H1 (cell line): ENCODE data around the gene DDX4. TPM values are rescaled to one million over a fixed set of nuclear protein-coding genes. Genes with fewer than 3 reads are reported as not detected.

ENCODE experiments used
- CTCF ChIA-PET: fragments of 300-600 bp; sonication (Branson Sonifier 250); formaldehyde crosslinking; loops from one replicate; lab custom pipeline; 2021; ENCODE audit not compliant: partially characterized antibody; lab: Charles Lee
- POLR2A ChIA-PET: fragments of 300-600 bp; sonication (Branson Sonifier 250); formaldehyde crosslinking; loops from one replicate; lab custom pipeline; 2021; ENCODE audit warnings: inconsistent platforms; ENCODE audit not compliant: partially characterized antibody; lab: Charles Lee
- DNase-seq, 2 experiments: peaks; one replicate each; pipeline versions ENCODE4 v3.0.0 to v3.0.0-alpha.2; 2010 to 2022; ENCODE audit warnings: low spot score in 2 of 2, low read depth in 1 of 2, mixed read lengths in 1 of 2
- FAIRE-seq: peaks from 2 replicates; lab custom pipeline; 2011; peaks lifted over from hg19 to GRCh38; lab: Jason Lieb, UNC
- H2AFZ ChIP-seq: 2 replicates; pipeline ENCODE4 v1.8.1; 2012; ENCODE audit warnings: low read length, inconsistent platforms
- H2AK5ac ChIP-seq: 2 replicates; pipeline ENCODE4 v1.6.1; 2013; ENCODE audit warnings: low read depth, low read length
- H2BK120ac ChIP-seq: replicated peaks from 2 replicates; pipeline ENCODE3; 2013; ENCODE audit warnings: low read depth, low read length, inconsistent platforms
- H2BK12ac ChIP-seq: 2 replicates; pipeline ENCODE4 v1.6.1; 2013; ENCODE audit warnings: low read depth, low read length
- H2BK15ac ChIP-seq: 2 replicates; pipeline ENCODE4 v1.6.1; 2013; ENCODE audit warnings: low read length
- H2BK20ac ChIP-seq: 2 replicates; pipeline ENCODE4 v1.6.1; 2013; ENCODE audit warnings: low read length
- H2BK5ac ChIP-seq: 2 replicates; pipeline ENCODE4 v1.6.1; 2013; ENCODE audit warnings: low read depth, low read length
- H3K14ac ChIP-seq: 2 replicates; pipeline ENCODE4 v1.6.1; 2013; ENCODE audit warnings: inconsistent platforms; ENCODE audit not compliant: insufficient read length
- H3K18ac ChIP-seq: 2 replicates; pipeline ENCODE4 v1.6.1; 2013; ENCODE audit warnings: low read length; ENCODE audit errors: extremely low read depth
- H3K23ac ChIP-seq: 2 replicates; pipeline ENCODE4 v1.6.1; 2013; ENCODE audit warnings: inconsistent platforms; ENCODE audit not compliant: insufficient read length
- H3K23me2 ChIP-seq: 2 replicates; pipeline ENCODE4 v1.6.1; 2013; ENCODE audit warnings: low read depth, low read length
- H3K27ac ChIP-seq: 2 replicates; pipeline ENCODE4 v1.6.1; 2011; ENCODE audit warnings: low read depth, low read length, inconsistent platforms
- H3K27me3 ChIP-seq, 4 experiments: replicated peaks in 1 of 4; 1 replicate in 1 of 4; 2 replicates in 3 of 4; pipeline versions ENCODE4 v1.6.1 to v1.8.1; 2011 to 2013; ENCODE audit warnings: low read length in 3 of 4, mild to moderate bottlenecking in 3 of 4, inconsistent platforms in 2 of 4, mixed read lengths in 2 of 4, moderate library complexity in 1 of 4; ENCODE audit not compliant: control insufficient read depth in 3 of 4, insufficient read depth in 3 of 4; ENCODE audit errors: extremely low read depth in 1 of 4
- H3K36me3 ChIP-seq, 4 experiments: 2 replicates each; pipeline versions ENCODE4 v1.6.1 to v1.8.1; 2011 to 2013; ENCODE audit warnings: mild to moderate bottlenecking in 4 of 4, low read length in 3 of 4, moderate library complexity in 2 of 4, control low read depth in 1 of 4, inconsistent platforms in 1 of 4; ENCODE audit not compliant: insufficient read depth in 4 of 4, control insufficient read depth in 2 of 4
- H3K4ac ChIP-seq: replicated peaks from 2 replicates; pipeline ENCODE3; 2013; ENCODE audit warnings: low read length, low read depth, mixed read lengths, inconsistent platforms; ENCODE audit not compliant: insufficient read length
- H3K4me1 ChIP-seq, 4 experiments: replicated peaks in 1 of 4; 1 replicate in 1 of 4; 2 replicates in 3 of 4; pipeline versions ENCODE4 v1.6.1 to v1.8.1; 2011 to 2013; ENCODE audit warnings: low read length in 3 of 4, inconsistent platforms in 2 of 4, mixed read lengths in 1 of 4; ENCODE audit not compliant: insufficient read depth in 4 of 4, control insufficient read depth in 3 of 4
- H3K4me2 ChIP-seq, 2 experiments: 2 replicates each; pipeline versions ENCODE4 v1.6.1 to v1.8.1; 2011 to 2013; ENCODE audit warnings: low read depth in 2 of 2, low read length in 2 of 2, control low read depth in 1 of 2, inconsistent platforms in 1 of 2, mild to moderate bottlenecking in 1 of 2; ENCODE audit not compliant: insufficient read depth in 1 of 2
- H3K4me3 ChIP-seq, 4 experiments: fragments of 200-600, 300-600 bp in 1 of 4; sonication (generic), shearing (Covaris generic), sonication (Bioruptor Twin) in 1 of 4; 2 replicates each; pipeline versions ENCODE4 v1.5.1 to v1.8.1; 2011 to 2016; ENCODE audit warnings: low read length in 4 of 4, low read depth in 3 of 4, control low read depth in 2 of 4, inconsistent platforms in 2 of 4, mild to moderate bottlenecking in 2 of 4, mixed read lengths in 1 of 4, moderate library complexity in 1 of 4; ENCODE audit not compliant: insufficient read depth in 2 of 4; ENCODE audit errors: extremely low read depth in 1 of 4
- H3K56ac ChIP-seq: replicated peaks from 2 replicates; pipeline ENCODE3; 2013; ENCODE audit warnings: low read depth, mild to moderate bottlenecking, mixed read lengths, low read length, inconsistent platforms; ENCODE audit not compliant: insufficient read length
- H3K79me1 ChIP-seq: 2 replicates; pipeline ENCODE4 v1.6.1; 2013; ENCODE audit warnings: low read depth, low read length, control low read depth
- H3K79me2 ChIP-seq, 2 experiments: 2 replicates each; pipeline versions ENCODE4 v1.6.1 to v1.8.1; 2012 to 2013; ENCODE audit warnings: low read length in 2 of 2, mild to moderate bottlenecking in 2 of 2, inconsistent platforms in 1 of 2; ENCODE audit not compliant: insufficient read depth in 2 of 2, control insufficient read depth in 1 of 2
- H3K9ac ChIP-seq, 4 experiments: replicated peaks in 1 of 4; 1 replicate in 1 of 4; 2 replicates in 3 of 4; pipeline versions ENCODE4 v1.6.1 to v1.8.1; 2011 to 2013; ENCODE audit warnings: low read depth in 3 of 4, low read length in 3 of 4, control low read depth in 2 of 4, mild to moderate bottlenecking in 2 of 4, moderate library complexity in 2 of 4, inconsistent platforms in 1 of 4; ENCODE audit errors: extremely low read depth in 1 of 4
- H3K9me3 ChIP-seq, 2 experiments: 2 replicates each; pipeline versions ENCODE4 v1.6.1 to v1.8.1; 2012 to 2013; ENCODE audit warnings: mild to moderate bottlenecking in 2 of 2, moderate library complexity in 2 of 2, control low read depth in 1 of 2, inconsistent platforms in 1 of 2, low read depth in 1 of 2, low read length in 1 of 2, mixed read lengths in 1 of 2; ENCODE audit not compliant: insufficient read depth in 2 of 2
- H4K20me1 ChIP-seq, 2 experiments: replicated peaks in 1 of 2; 2 replicates each; pipeline versions ENCODE3 to v1.8.1; 2011 to 2013; ENCODE audit warnings: inconsistent platforms in 2 of 2, low read length in 2 of 2, mild to moderate bottlenecking in 1 of 2; ENCODE audit not compliant: insufficient read depth in 2 of 2, control insufficient read depth in 1 of 2
- H4K5ac ChIP-seq: 2 replicates; pipeline ENCODE4 v1.6.1; 2013; ENCODE audit warnings: low read length, low read depth, mixed read lengths, inconsistent platforms; ENCODE audit not compliant: insufficient read length
- H4K8ac ChIP-seq: 2 replicates; pipeline ENCODE4 v1.8.0; 2013; ENCODE audit warnings: mild to moderate bottlenecking, moderate library complexity, low read length, inconsistent platforms; ENCODE audit not compliant: insufficient read depth; ENCODE audit errors: extremely low read depth
- H4K91ac ChIP-seq: replicated peaks from 2 replicates; pipeline ENCODE3; 2013; ENCODE audit warnings: low read length, mixed read lengths, inconsistent platforms; ENCODE audit not compliant: insufficient read length
- ASH2L ChIP-seq: fragments of 200-600, 300-600 bp; sonication (generic); IDR thresholded peaks from one replicate; pipeline ENCODE4 v1.7.1; 2017; ENCODE audit warnings: low read length
- BACH1 ChIP-seq: IDR thresholded peaks from 2 replicates; pipeline ENCODE4 v1.6.1; 2012; ENCODE audit warnings: low read length, improper control_type of control experiment
- POU5F1 ChIP-seq: IDR thresholded peaks from 2 replicates; pipeline ENCODE4 v1.6.1; 2011; ENCODE audit warnings: low read depth, mild to moderate bottlenecking, low read length, moderate library complexity
- RAD21 ChIP-seq, 2 experiments: IDR thresholded peaks in 1 of 2; conservative IDR thresholded peaks in 1 of 2; 2 replicates each; pipeline ENCODE4 v1.6.1; 2011; ENCODE audit warnings: low read depth in 2 of 2, low read length in 2 of 2, improper control_type of control experiment in 1 of 2, inconsistent platforms in 1 of 2, mild to moderate bottlenecking in 1 of 2, moderate library complexity in 1 of 2
- YY1 ChIP-seq: IDR thresholded peaks from 2 replicates; pipeline ENCODE4 v1.6.1; 2011; ENCODE audit warnings: low read depth, mild to moderate bottlenecking, low read length
- WGBS, 2 experiments: shearing (Covaris generic) in 1 of 2; methylation state at CpG; one replicate each; pipeline versions ENCODE4 v1.1.6 to v1.1.7; 2013 to 2015; ENCODE audit warnings: low lambda C conversion rate in 2 of 2, mixed read lengths in 2 of 2, inconsistent platforms in 1 of 2, low coverage in 1 of 2, missing lambda C conversion rate in 1 of 2; ENCODE audit not compliant: insufficient replicate concordance in 2 of 2, insufficient coverage in 1 of 2, insufficient read length in 1 of 2; ENCODE audit errors: extremely low coverage in 1 of 2, missing lambda C conversion rate in 1 of 2; 5-methylcytosine and 5-hydroxymethylcytosine counted together
- polyA plus RNA-seq, 7 experiments: library from polyadenylated mRNA; depleted of rRNA in 3 of 7; stranded (reverse) in 5 of 7; unstranded in 2 of 7; fragments of >200 nt in 5 of 7; fragments of 200-250 nt in 2 of 7; gene quantifications; 1 replicate in 5 of 7; 2 replicates in 1 of 7; 4 replicates in 1 of 7; pipeline versions ENCODE4 v1.2.1 to v1.2.3, GENCODE V29; 2011 to 2013; ENCODE audit warnings: missing spikeins in 2 of 7, mixed read lengths in 2 of 7
- total RNA-seq: library from RNA; stranded (reverse); fragmentation: NEBNext Ultra II Directional; extraction: Animal tissue kit (Norgen Biotek cat#: 25700); gene quantifications from 2 replicates; pipeline ENCODE4 v1.2.1, GENCODE V29; 2021
- TF ChIP-seq, protein P1 (sequence below), 3 experiments: IDR thresholded peaks; 1 replicate in 2 of 3; 2 replicates in 1 of 3; pipeline versions ENCODE4 v1.5.1 to v1.6.1; 2011; ENCODE audit warnings: low read length in 3 of 3, mild to moderate bottlenecking in 3 of 3, inconsistent platforms in 2 of 3, low read depth in 1 of 3, moderate library complexity in 1 of 3; ENCODE audit not compliant: insufficient read depth in 1 of 3; ENCODE audit errors: control extremely low read depth in 1 of 3

The DDX4 gene
- total and polyA plus RNA-seq, 2 of the 8 experiments (the other 6 are each of a cell fraction or from before 2014, with no cell fraction given) = 0.15 TPM; not detected in 1

GRCh38 chr5:55702598-55703345 is 35.1 kb upstream of the DDX4 start:
- H3K27me3 ChIP-seq = no peaks in the 10 kb centered on the region
- DNase-seq = no peak
- H3K23ac ChIP-seq = no peak overlapping the region
- H3K4me1 ChIP-seq = 0 out of 7 replicates have a peak, but pooled peaks cover 0 to 2% (median 0%) of the 10 kb centered on the region in 4 experiments
- CTCF ChIA-PET = no interaction called here
- no peak overlapping the region for H3K4me2 ChIP-seq
- H2AK5ac ChIP-seq = no peak overlapping the region
- no peak overlapping the region for H3K18ac ChIP-seq
- no peak overlapping the region for H2BK5ac ChIP-seq
- no peaks in the 10 kb centered on the region for H4K20me1 ChIP-seq
- H3K36me3 ChIP-seq = peaks cover 0 to 25% (median under 1%) of the 10 kb centered on the region in 4 experiments; a peak in 3 of 8 replicates
- TF ChIP-seq YY1 (no peak), RAD21 (IDR thresholded peaks at IDR 0.05 in 1 of 2, conservative IDR thresholded peaks at IDR 0.05 in 1 of 2; ENCODE audit: low read depth in 2 of 2, low read length in 2 of 2) (no peak), BACH1 (no peak), POU5F1 (no peak), ASH2L (no peak)
- TF ChIP-seq, protein P1, sequence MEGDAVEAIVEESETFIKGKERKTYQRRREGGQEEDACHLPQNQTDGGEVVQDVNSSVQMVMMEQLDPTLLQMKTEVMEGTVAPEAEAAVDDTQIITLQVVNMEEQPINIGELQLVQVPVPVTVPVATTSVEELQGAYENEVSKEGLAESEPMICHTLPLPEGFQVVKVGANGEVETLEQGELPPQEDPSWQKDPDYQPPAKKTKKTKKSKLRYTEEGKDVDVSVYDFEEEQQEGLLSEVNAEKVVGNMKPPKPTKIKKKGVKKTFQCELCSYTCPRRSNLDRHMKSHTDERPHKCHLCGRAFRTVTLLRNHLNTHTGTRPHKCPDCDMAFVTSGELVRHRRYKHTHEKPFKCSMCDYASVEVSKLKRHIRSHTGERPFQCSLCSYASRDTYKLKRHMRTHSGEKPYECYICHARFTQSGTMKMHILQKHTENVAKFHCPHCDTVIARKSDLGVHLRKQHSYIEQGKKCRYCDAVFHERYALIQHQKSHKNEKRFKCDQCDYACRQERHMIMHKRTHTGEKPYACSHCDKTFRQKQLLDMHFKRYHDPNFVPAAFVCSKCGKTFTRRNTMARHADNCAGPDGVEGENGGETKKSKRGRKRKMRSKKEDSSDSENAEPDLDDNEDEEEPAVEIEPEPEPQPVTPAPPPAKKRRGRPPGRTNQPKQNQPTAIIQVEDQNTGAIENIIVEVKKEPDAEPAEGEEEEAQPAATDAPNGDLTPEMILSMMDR (IDR thresholded peaks at IDR 0.05; ENCODE audit: control extremely low read depth in 1 of 3, insufficient read depth in 1 of 3, low read depth in 1 of 3, low read length in 3 of 3) = no peak
- TF ChIP-seq, all 59 proteins: peak for 0
- Histone ChIP-seq H4K5ac (no peak overlapping the region), H3K14ac (no peak overlapping the region), H3K27ac (no peak overlapping the region), H2BK15ac (no peak overlapping the region), H3K79me2 (no peaks in the 10 kb centered on the region), H3K4me3 (no peak overlapping the region), H2AFZ (no peak overlapping the region), H3K79me1 (no peaks in the 10 kb centered on the region), H3K9ac (no peak overlapping the region), H3K23me2 (no peaks in the 10 kb centered on the region), H3K56ac (no peak overlapping the region), H2BK20ac (no peak overlapping the region), H3K4ac (no peak overlapping the region), H4K8ac (no peak overlapping the region), H3K9me3 (peaks cover under 1 to 2% of the 10 kb centered on the region in 2 experiments; a peak in 1 of 4 replicates), H4K91ac (no peak overlapping the region), H2BK12ac (no peak overlapping the region), H2BK120ac (no peak overlapping the region)
- POLR2A ChIA-PET = no interaction called here
- WGBS, 2 experiments = 89% methylated on average over 1 of the region's 1 CpG; no CpG with 5 or more reads in 1 of the 2 experiments
- no peak for FAIRE-seq
